Measurements from ENCODE around the gene MRPL34. TPM values are rescaled to one million over a fixed set of nuclear protein-coding genes. Genes with fewer than 3 reads are reported as not detected.
A peak's percentile ranks its signal among the peaks of the same experiment; 100 is the strongest.

Gene MRPL34
- total and polyA plus RNA-seq, 9 of the 15 experiments (the other 6 are each of a cell fraction or from before 2014, with no cell fraction given) = 11.5 to 256 (median 72.5) TPM

GRCh38 chr19:17333611-17334413 is 28.1 kb downstream of the MRPL34 start (continued):
- TF ChIP-seq ZBTB5 (IDR thresholded peaks at IDR 0.05) (no peak), PTTG1 (tag; IDR thresholded peaks at IDR 0.05; ENCODE audit: low read depth) (no peak), ZNF165 (CRISPR knock-in tag; IDR thresholded peaks at IDR 0.05; ENCODE audit: borderline replicate concordance) (no peak), ZNF77 (CRISPR knock-in tag; IDR thresholded peaks at IDR 0.05) (no peak), SRSF3 (IDR thresholded peaks at IDR 0.05; ENCODE audit: insufficient read depth, low read length) (no peak), SAP30 (IDR thresholded peaks at IDR 0.05; ENCODE audit: borderline replicate concordance, insufficient read depth, low read depth, low read length, poor library complexity, severe bottlenecking) (no peak), CCNT2 (IDR thresholded peaks at IDR 0.05; ENCODE audit: borderline replicate concordance, extremely low read depth, insufficient read length, low read depth, low read length) (no peak), ZNF143 (CRISPR knock-in tag; IDR thresholded peaks at IDR 0.05) (peak; percentile 47; the same call in 1 of the 2 replicates), AFF4 (CRISPR knock-in tag; IDR thresholded peaks at IDR 0.05) (no peak), RHOXF2B (CRISPR knock-in tag; conservative IDR thresholded peaks at IDR 0.05) (0 out of 2 replicates have a peak, but pooled peaks have one; percentile 23), PHF21A (IDR thresholded peaks at IDR 0.05; ENCODE audit: borderline replicate concordance, low read depth) (peak; percentile 69; the same call in 1 of the 2 replicates), FIP1L1 (IDR thresholded peaks at IDR 0.05; ENCODE audit: low read depth, low read length, poor library complexity, severe bottlenecking) (no peak), TFAP4 (CRISPR knock-in tag; IDR thresholded peaks at IDR 0.05; ENCODE audit: borderline replicate concordance) (peak; percentile 71), ARID1B (IDR thresholded peaks at IDR 0.05) (peak; percentile 71), CHD4 (IDR thresholded peaks at IDR 0.05; ENCODE audit: insufficient read depth, insufficient replicate concordance, low read depth, low read length, poor library complexity, severe bottlenecking) (peak; percentile 100), CBFB (CRISPR knock-in tag; IDR thresholded peaks at IDR 0.05) (peak; percentile 96), KDM1A (IDR thresholded peaks at IDR 0.05) (peak; percentile 95 to 98), MCM7 (IDR thresholded peaks at IDR 0.05) (no peak), RUNX1 (IDR thresholded peaks at IDR 0.05; ENCODE audit: low read depth) (no peak; the same call in 1 of the 2 replicates), ZNF695 (CRISPR knock-in tag; IDR thresholded peaks at IDR 0.05) (peak; percentile 22; the same call in 1 of the 2 replicates)

Data from K562 (cell line).